ENCODE data around the gene HNRNPUL1. TPM values are rescaled to one million over a fixed set of nuclear protein-coding genes. Genes with fewer than 3 reads are reported as not detected.
A peak's percentile ranks its signal among the peaks of the same experiment; 100 is the strongest.

HNRNPUL1 gene
- total and polyA plus RNA-seq, 12 donors, result 55.5 to 151 (median 106) TPM

DNA sequence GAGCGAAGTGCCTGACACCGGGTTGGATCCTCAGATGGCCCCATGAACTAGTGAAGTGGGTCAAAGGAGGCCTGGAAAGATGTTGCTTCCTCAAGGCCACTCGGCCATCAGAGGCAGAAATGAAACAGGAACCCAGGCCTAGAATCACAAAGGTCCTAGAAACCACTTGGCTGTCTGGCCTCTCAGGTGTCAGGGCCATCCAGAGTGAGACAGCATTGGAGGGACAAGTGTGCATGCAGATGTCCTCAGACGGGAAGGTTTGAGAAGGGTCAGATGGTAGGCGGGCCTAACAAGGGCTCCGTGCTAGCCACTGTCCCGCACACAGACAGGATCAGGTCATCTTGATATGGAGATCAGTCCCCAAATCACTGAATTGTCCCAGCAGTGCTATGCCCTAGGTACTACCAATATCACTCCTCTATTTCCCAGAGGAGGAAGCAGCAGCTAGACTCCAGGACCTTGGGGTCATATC is 60.1 kb downstream of the HNRNPUL1 start:
- Histone ChIP-seq H3K9me3 (no peaks in the 10 kb centered on the region), H3K27me3 (no peaks in the 10 kb centered on the region), H3K4me3 (peak overlapping the region in 1 of 10 donors; percentile 50), H3K36me3 (peaks cover 0 to 52% (median 14%) of the 10 kb centered on the region in 9 donors), H3K4me1 (peaks cover 49 to 83% (median 78%) of the 10 kb centered on the region in 9 donors), H3K27ac (peak overlapping the region; percentile 82 to 96 (median 90))
- TF ChIP-seq, protein P1, sequence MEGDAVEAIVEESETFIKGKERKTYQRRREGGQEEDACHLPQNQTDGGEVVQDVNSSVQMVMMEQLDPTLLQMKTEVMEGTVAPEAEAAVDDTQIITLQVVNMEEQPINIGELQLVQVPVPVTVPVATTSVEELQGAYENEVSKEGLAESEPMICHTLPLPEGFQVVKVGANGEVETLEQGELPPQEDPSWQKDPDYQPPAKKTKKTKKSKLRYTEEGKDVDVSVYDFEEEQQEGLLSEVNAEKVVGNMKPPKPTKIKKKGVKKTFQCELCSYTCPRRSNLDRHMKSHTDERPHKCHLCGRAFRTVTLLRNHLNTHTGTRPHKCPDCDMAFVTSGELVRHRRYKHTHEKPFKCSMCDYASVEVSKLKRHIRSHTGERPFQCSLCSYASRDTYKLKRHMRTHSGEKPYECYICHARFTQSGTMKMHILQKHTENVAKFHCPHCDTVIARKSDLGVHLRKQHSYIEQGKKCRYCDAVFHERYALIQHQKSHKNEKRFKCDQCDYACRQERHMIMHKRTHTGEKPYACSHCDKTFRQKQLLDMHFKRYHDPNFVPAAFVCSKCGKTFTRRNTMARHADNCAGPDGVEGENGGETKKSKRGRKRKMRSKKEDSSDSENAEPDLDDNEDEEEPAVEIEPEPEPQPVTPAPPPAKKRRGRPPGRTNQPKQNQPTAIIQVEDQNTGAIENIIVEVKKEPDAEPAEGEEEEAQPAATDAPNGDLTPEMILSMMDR (IDR thresholded peaks at IDR 0.05), result no peak
- 64 to 69% methylated on average over 7 of the region's 7 CpGs for WGBS, 2 donors
- DNase-seq (no peak), ATAC-seq (no peak)
- intact Hi-C loops (cut with DNase I), result loop anchor here in 6 of 10 donors (2.0 to 10.0 kb wide), 7 partner anchors 29 to 251 kb away; partner anchors contain the start of genes B3GNT8 (in 1 of the 6), B9D2 (in 1 of the 6), CEACAM21 (in 1 of the 6) and DMAC2 (in 1 of the 6)

DNA sequence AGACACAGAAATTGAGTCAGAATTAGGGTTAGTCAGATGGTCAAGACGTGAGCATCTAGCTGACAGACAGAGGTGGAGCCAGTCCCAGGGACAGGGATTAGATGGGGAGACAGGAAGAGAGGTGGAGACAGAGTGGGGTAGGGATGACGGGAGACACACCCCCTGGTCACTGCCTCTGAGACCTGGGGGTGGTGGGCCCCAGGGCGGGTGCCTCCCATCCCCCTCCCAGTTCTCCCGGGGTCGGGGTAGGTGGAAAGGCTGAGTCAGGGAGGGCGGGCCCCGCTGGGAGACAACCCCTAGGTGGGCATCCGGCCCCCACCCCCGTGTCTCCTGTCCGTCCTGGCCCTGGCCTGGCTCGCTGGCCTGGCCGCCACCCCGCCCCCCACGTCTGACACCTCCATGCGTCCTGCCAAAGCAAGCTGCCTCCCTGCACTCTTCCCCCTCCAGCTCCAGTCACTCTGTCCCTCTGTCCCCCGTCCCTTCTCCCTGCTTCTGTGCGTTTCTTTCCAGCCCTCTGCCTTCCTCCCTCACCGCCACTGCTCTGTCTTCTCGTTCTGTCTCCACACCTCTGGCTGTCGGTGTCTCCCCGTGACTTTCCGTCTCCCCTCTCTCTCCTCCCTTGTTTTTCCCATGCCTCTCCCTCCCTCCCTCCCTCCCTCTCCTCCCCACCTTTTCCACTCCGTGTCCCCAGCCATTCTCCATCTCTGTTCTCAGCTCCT is 60.9 kb downstream of the HNRNPUL1 start:
- peaks cover 49 to 91% (median 78%) of the 10 kb centered on the region in 9 donors for H3K4me1 ChIP-seq
- TF ChIP-seq, protein P1 (IDR thresholded peaks at IDR 0.05), result no peak

DNA sequence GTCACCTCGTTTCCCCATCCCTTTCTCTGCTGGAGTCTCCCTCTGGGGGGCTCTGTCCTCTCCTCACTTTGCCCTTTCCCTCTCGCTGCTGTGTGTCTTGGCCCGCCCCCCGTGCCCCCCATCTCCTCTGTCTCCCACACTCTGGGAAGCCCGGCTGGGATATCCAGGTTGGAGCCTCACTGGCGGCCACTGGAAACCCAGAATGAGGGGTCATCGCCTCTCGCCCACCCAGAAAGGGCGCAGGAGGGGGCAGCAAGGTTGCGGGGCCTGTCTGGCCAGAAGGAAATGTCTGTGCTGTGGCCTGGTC is 61.4 kb downstream of the HNRNPUL1 start:
- H3K27ac ChIP-seq, result peak overlapping the region; percentile 82 to 96 (median 90)
- DNase-seq, result no peak
- intact Hi-C loops (cut with DNase I), result loop anchor here in 4 of 10 donors (2.0 to 10.0 kb wide), 4 partner anchors 27 to 249 kb away; partner anchors contain the start of genes CEACAM21 (in 1 of the 4), DMAC2 (in 1 of the 4) and TGFB1 (in 1 of the 4)
- H3K4me1 ChIP-seq, result peaks cover 49 to 96% (median 78%) of the 10 kb centered on the region in 9 donors
- TF ChIP-seq, protein P1 (IDR thresholded peaks at IDR 0.05), result no peak
- H3K36me3 ChIP-seq, result peaks cover 0 to 52% (median 2%) of the 10 kb centered on the region in 9 donors
- no peaks in the 10 kb centered on the region for H3K9me3 ChIP-seq
- no peak for ATAC-seq
- H3K27me3 ChIP-seq, result no peaks in the 10 kb centered on the region
- WGBS, 2 donors, result 7 to 9% methylated on average over 10 of the region's 10 CpGs
- peak overlapping the region in 9 of 10 donors; percentile 18 to 50 (median 40) for H3K4me3 ChIP-seq

More for the DNA sequence above, 60.9 kb downstream of the HNRNPUL1 start:
- H3K9me3 ChIP-seq, result no peaks in the 10 kb centered on the region
- intact Hi-C loops (cut with DNase I), result loop anchor here in 6 of 10 donors (2.0 to 10.0 kb wide), 7 partner anchors 28 to 250 kb away; partner anchors contain the start of genes B3GNT8 (in 1 of the 6), B9D2 (in 1 of the 6), CEACAM21 (in 1 of the 6) and DMAC2 (in 1 of the 6)
- ATAC-seq (peak; percentile 39 to 77 (median 73)), DNase-seq (peak; percentile 82 to 89)
- H3K27ac ChIP-seq, result peak overlapping the region; percentile 82 to 96 (median 90)
- 3 to 7% methylated on average over 23 of the region's 23 CpGs for WGBS, 2 donors
- no peaks in the 10 kb centered on the region for H3K27me3 ChIP-seq
- peaks cover 0 to 52% (median 7%) of the 10 kb centered on the region in 9 donors for H3K36me3 ChIP-seq
- H3K4me3 ChIP-seq, result peak overlapping the region in 9 of 10 donors; percentile 18 to 50 (median 40)

DNA sequence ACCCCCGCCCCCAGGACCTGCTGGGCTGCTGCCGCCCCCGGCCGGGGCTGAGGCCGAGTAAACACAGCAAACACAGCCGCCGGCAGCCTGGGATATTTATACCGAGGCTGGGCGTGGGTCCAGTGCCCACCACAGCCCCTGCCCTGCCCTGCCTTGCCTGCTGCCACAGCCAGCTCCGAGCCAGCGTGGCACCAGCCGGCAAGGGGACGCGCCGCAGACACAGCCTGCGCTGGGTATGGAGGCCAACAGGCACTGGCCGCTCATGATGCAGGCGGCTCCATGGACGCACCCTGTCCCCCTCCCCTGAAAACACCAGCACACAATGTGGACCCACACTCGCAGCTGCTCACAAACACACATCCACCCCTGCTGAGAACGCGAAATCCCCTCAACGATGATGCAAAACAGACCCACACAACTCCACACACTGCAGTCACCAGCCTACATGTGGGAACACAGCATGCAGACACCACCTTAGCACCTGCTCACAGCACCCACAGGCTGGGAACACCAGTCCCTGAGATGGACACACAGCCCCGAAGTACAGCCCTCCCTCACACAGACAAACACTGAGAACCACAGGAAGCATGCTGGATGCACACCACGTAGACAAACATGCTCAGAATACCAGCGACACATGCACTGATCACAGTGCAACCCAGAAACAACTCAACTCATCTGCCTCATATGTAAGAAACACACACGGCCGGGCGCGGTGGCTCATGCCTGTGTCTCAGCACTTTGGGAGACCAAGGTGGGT is 62.0 kb downstream of the HNRNPUL1 start:
- H3K9me3 ChIP-seq, result no peaks in the 10 kb centered on the region
- 15 to 22% methylated on average over 30 of the region's 30 CpGs for WGBS, 2 donors
- intact Hi-C loops (cut with DNase I), result loop anchor here in 6 of 10 donors (2.0 to 10.0 kb wide), 5 partner anchors 27 to 249 kb away; partner anchors contain the start of genes TGFB1 (in 2 of the 6), CEACAM21 (in 1 of the 6) and DMAC2 (in 1 of the 6)
- peak overlapping the region; percentile 82 to 96 (median 90) for H3K27ac ChIP-seq
- H3K36me3 ChIP-seq, result peaks cover 0 to 52% (median 0%) of the 10 kb centered on the region in 9 donors
- no peaks in the 10 kb centered on the region for H3K27me3 ChIP-seq
- H3K4me1 ChIP-seq, result peaks cover 45 to 100% (median 78%) of the 10 kb centered on the region in 9 donors
- DNase-seq (peak in 1 of 2 donors; percentile 43), ATAC-seq (peak; percentile 1 to 49 (median 16))
- H3K4me3 ChIP-seq, result peak overlapping the region in 9 of 10 donors; percentile 18 to 50 (median 40)
- TF ChIP-seq, protein P1 (IDR thresholded peaks at IDR 0.05), result no peak

Measured in heart right ventricle (tissue), 16 donors.